ENCODE data around the gene RHOF. TPM values are rescaled to one million over a fixed set of nuclear protein-coding genes. Genes with fewer than 3 reads are reported as not detected.

Gene RHOF
- total RNA-seq, 4 donors from 2014 or later, result 9.4 to 15.7 (median 12.1) TPM

GRCh38 chr12:121741743-121742142, 51.7 kb downstream of the RHOF start:
- Histone ChIP-seq H3K27ac (no peak overlapping the region), H3K4me3 (no peak overlapping the region), H3K9me3 (no peaks in the 10 kb centered on the region), H3K4me1 (no peaks in the 10 kb centered on the region), H3K27me3 (no peaks in the 10 kb centered on the region), H3K36me3 (peaks cover 0 to 11% of the 10 kb centered on the region in 2 donors)
- 100% methylated on average over 2 to 4 of the region's 6 CpGs for WGBS, 2 donors (ENCODE audit: low coverage in 1 of 2)
- TF ChIP-seq, protein P1, sequence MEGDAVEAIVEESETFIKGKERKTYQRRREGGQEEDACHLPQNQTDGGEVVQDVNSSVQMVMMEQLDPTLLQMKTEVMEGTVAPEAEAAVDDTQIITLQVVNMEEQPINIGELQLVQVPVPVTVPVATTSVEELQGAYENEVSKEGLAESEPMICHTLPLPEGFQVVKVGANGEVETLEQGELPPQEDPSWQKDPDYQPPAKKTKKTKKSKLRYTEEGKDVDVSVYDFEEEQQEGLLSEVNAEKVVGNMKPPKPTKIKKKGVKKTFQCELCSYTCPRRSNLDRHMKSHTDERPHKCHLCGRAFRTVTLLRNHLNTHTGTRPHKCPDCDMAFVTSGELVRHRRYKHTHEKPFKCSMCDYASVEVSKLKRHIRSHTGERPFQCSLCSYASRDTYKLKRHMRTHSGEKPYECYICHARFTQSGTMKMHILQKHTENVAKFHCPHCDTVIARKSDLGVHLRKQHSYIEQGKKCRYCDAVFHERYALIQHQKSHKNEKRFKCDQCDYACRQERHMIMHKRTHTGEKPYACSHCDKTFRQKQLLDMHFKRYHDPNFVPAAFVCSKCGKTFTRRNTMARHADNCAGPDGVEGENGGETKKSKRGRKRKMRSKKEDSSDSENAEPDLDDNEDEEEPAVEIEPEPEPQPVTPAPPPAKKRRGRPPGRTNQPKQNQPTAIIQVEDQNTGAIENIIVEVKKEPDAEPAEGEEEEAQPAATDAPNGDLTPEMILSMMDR (IDR thresholded peaks at IDR 0.05), result no peak
- TF ChIP-seq POLR2A (IDR thresholded peaks at IDR 0.05) (no peak), EP300 (IDR thresholded peaks at IDR 0.05) (no peak), POLR2AphosphoS5 (IDR thresholded peaks at IDR 0.05) (no peak)
- no peak for ATAC-seq

- WGBS, 2 donors (ENCODE audit: low coverage in 1 of 2), result 80 to 85% methylated on average over 2 to 4 of the region's 4 CpGs
- no peaks in the 10 kb centered on the region for H3K9me3 ChIP-seq
- H3K36me3 ChIP-seq, result peaks cover 0 to 11% of the 10 kb centered on the region in 2 donors
- TF ChIP-seq POLR2AphosphoS5 (IDR thresholded peaks at IDR 0.05), result no peak
- TF ChIP-seq POLR2A (IDR thresholded peaks at IDR 0.05), result no peak
- TF ChIP-seq, protein P1 (IDR thresholded peaks at IDR 0.05), result no peak
- TF ChIP-seq EP300 (IDR thresholded peaks at IDR 0.05), result no peak
- no peak overlapping the region for H3K4me3 ChIP-seq
- H3K27ac ChIP-seq, result no peak overlapping the region
- H3K4me1 ChIP-seq, result no peaks in the 10 kb centered on the region
- no peaks in the 10 kb centered on the region for H3K27me3 ChIP-seq
- ATAC-seq, result no peak
Measured at GRCh38 chr12:121740847-121741246, 52.6 kb downstream of the RHOF start.

DNA sequence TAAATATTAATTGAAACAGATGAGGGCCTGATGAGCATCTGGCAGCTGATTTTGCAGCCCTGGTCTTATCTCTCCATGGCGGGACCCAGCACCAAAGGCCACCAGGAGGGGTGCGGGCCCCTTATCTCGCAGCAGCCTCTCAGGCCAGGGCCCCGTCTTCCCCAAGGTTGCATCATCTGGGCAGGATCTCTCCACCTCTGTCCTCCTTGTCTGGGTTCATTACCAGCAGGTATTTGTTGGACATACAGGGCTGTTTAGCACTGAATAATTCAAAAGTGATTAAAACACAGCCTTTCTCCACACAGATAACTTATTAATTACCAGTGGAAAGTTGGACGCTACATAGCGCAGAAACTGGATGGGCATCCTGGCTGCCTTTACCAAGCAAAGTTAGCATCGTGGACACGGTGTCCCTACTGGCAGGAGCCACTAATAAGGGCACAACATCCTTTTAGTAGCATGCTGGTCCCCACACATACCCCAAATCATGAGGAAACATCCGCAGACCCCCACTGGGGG, 55.1 kb downstream of the RHOF start:
- Histone ChIP-seq H3K36me3 (no peaks in the 10 kb centered on the region), H3K4me1 (no peaks in the 10 kb centered on the region), H3K9me3 (no peaks in the 10 kb centered on the region), H3K27me3 (no peaks in the 10 kb centered on the region), H3K27ac (no peak overlapping the region), H3K4me3 (no peak overlapping the region)
- TF ChIP-seq, protein P1 (IDR thresholded peaks at IDR 0.05), result no peak
- TF ChIP-seq POLR2A (IDR thresholded peaks at IDR 0.05), result no peak
- no peak for TF ChIP-seq EP300 (IDR thresholded peaks at IDR 0.05)
- no peak for TF ChIP-seq POLR2AphosphoS5 (IDR thresholded peaks at IDR 0.05)
- ATAC-seq, result no peak
- 80 to 84% methylated on average over 1 to 3 of the region's 9 CpGs for WGBS, 2 donors (ENCODE audit: low coverage in 1 of 2)

DNA sequence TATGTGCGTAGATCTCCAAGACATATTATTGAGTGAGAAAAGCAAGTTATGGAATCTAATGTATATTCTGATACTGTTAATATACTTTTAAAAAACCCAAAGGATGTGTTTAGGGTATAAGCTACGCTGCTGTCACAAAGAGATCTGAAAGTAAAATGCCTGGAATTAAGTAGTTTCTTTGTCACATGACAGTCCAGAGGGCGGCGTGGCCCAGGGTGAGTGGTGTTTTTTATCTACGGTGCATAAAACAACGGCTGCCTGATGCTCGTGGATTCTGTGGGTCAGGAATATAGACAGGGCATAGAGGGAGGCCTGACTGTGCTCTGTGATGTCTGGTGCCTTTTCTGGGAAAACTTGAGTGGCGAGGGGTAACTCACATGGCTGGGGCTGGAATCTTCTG, 59.6 kb downstream of the RHOF start:
- ATAC-seq, result no peak
- no peaks in the 10 kb centered on the region for H3K9me3 ChIP-seq
- H3K4me1 ChIP-seq, result no peaks in the 10 kb centered on the region
- TF ChIP-seq EP300 (IDR thresholded peaks at IDR 0.05) (no peak), POLR2AphosphoS5 (IDR thresholded peaks at IDR 0.05) (no peak), POLR2A (IDR thresholded peaks at IDR 0.05) (no peak)
- TF ChIP-seq, protein P1 (IDR thresholded peaks at IDR 0.05), result no peak
- no peaks in the 10 kb centered on the region for H3K36me3 ChIP-seq
- no peak overlapping the region for H3K4me3 ChIP-seq
- H3K27me3 ChIP-seq, result no peaks in the 10 kb centered on the region
- 87 to 90% methylated on average over 8 of the region's 8 CpGs for WGBS, 2 donors (ENCODE audit: low coverage in 1 of 2)
- H3K27ac ChIP-seq, result no peak overlapping the region

GRCh38 chr12:121731473-121731872, 62.0 kb downstream of the RHOF start:
- no peak for ATAC-seq
- no peaks in the 10 kb centered on the region for H3K36me3 ChIP-seq
- WGBS, 2 donors (ENCODE audit: low coverage in 1 of 2), result 94 to 100% methylated on average over 7 of the region's 7 CpGs
- no peak overlapping the region for H3K4me3 ChIP-seq
- H3K27ac ChIP-seq, result no peak overlapping the region
- no peaks in the 10 kb centered on the region for H3K9me3 ChIP-seq
- H3K27me3 ChIP-seq, result no peaks in the 10 kb centered on the region
- TF ChIP-seq POLR2A (IDR thresholded peaks at IDR 0.05) (no peak), POLR2AphosphoS5 (IDR thresholded peaks at IDR 0.05) (no peak), EP300 (IDR thresholded peaks at IDR 0.05) (no peak)
- TF ChIP-seq, protein P1 (IDR thresholded peaks at IDR 0.05), result no peak
- no peaks in the 10 kb centered on the region for H3K4me1 ChIP-seq

Data from gastroesophageal sphincter (tissue), 4 donors.